GM19463 (cell line): Measurements from ENCODE around the gene IL1RAPL1.

Source experiments
- ATAC-seq: cut with Tn5 transposase; IDR thresholded peaks from one replicate; pipeline ENCODE4 v1.9.1; 2021; ENCODE audit warnings: mild to moderate bottlenecking, moderate library complexity; ENCODE audit not compliant: unreplicated experiment

IL1RAPL1 gene

GRCh38 chrX:29617276-29617675 lies 1030.0 kb downstream of the IL1RAPL1 start:
- ATAC-seq = no peak

- ATAC-seq = no peak
These were observed 1030.5 kb downstream of the IL1RAPL1 start for GRCh38 chrX:29617725-29618124.

- ATAC-seq = peak; percentile 59
These were observed 1040.6 kb downstream of the IL1RAPL1 start for GRCh38 chrX:29627833-29628232.

GRCh38 chrX:29634516-29634915 lies 1047.3 kb downstream of the IL1RAPL1 start:
- ATAC-seq = no peak

GRCh38 chrX:29636331-29636730 lies 1049.1 kb downstream of the IL1RAPL1 start:
- ATAC-seq = no peak

- ATAC-seq = no peak
These were observed 1052.9 kb downstream of the IL1RAPL1 start for GRCh38 chrX:29640106-29640505.

GRCh38 chrX:29641461-29641860 lies 1054.2 kb downstream of the IL1RAPL1 start:
- no peak for ATAC-seq

GRCh38 chrX:29643181-29643580 lies 1055.9 kb downstream of the IL1RAPL1 start:
- ATAC-seq = no peak

GRCh38 chrX:29648161-29648560 lies 1060.9 kb downstream of the IL1RAPL1 start:
- ATAC-seq = no peak

GRCh38 chrX:29652484-29652883 lies 1065.2 kb downstream of the IL1RAPL1 start:
- no peak for ATAC-seq

- no peak for ATAC-seq
These were observed 1066.5 kb downstream of the IL1RAPL1 start for GRCh38 chrX:29653721-29654120.

- ATAC-seq = no peak
These were observed 1072.7 kb downstream of the IL1RAPL1 start for GRCh38 chrX:29659911-29660310.

- no peak for ATAC-seq
These were observed 1074.0 kb downstream of the IL1RAPL1 start for GRCh38 chrX:29661290-29661689.

- peak; percentile 29 for ATAC-seq
These were observed 1074.9 kb downstream of the IL1RAPL1 start for GRCh38 chrX:29662101-29662500.

GRCh38 chrX:29662759-29663503 lies 1075.7 kb downstream of the IL1RAPL1 start:
- peak; percentile 80 for ATAC-seq

- no peak for ATAC-seq
These were observed 1078.3 kb downstream of the IL1RAPL1 start for GRCh38 chrX:29665532-29665931.

- no peak for ATAC-seq
These were observed 1079.1 kb downstream of the IL1RAPL1 start for GRCh38 chrX:29666366-29666765.

- ATAC-seq = no peak
These were observed 1084.2 kb downstream of the IL1RAPL1 start for GRCh38 chrX:29671421-29671820.

- ATAC-seq = no peak
These were observed 1100.4 kb downstream of the IL1RAPL1 start for GRCh38 chrX:29687687-29688086.

GRCh38 chrX:29690061-29690460 lies 1102.8 kb downstream of the IL1RAPL1 start:
- no peak for ATAC-seq

GRCh38 chrX:29691044-29691443 lies 1103.8 kb downstream of the IL1RAPL1 start:
- no peak for ATAC-seq

GRCh38 chrX:29693912-29694311 lies 1106.7 kb downstream of the IL1RAPL1 start:
- ATAC-seq = no peak

GRCh38 chrX:29699239-29699638 lies 1112.0 kb downstream of the IL1RAPL1 start:
- no peak for ATAC-seq
